ENCODE results near the gene LACC1. TPM values are rescaled to one million over a fixed set of nuclear protein-coding genes. Genes with fewer than 3 reads are reported as not detected.

The LACC1 gene
- total RNA-seq, 1 donor from 2014 or later = 10.3 TPM

DNA sequence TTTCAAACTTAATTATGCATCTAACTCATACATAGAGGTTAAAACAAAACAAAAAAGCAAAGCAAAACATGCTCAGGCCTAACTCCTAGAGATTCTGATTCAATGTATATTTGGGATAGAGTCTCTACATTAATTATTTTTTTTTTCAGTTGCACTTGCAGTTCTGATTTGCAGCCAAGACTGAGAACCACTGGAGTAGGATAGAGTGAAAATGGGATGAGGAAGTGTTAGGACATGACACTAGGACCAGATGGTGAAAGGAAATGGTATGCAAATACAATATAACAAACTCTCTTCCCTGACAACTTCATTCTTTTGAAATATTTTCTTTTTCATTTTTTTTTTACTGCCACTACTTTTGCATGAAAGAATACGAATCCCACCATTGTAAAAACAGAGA lies 1.9 kb upstream of the LACC1 start:
- H3K36me3 ChIP-seq = no peaks in the 10 kb centered on the region
- TF ChIP-seq, protein P1, sequence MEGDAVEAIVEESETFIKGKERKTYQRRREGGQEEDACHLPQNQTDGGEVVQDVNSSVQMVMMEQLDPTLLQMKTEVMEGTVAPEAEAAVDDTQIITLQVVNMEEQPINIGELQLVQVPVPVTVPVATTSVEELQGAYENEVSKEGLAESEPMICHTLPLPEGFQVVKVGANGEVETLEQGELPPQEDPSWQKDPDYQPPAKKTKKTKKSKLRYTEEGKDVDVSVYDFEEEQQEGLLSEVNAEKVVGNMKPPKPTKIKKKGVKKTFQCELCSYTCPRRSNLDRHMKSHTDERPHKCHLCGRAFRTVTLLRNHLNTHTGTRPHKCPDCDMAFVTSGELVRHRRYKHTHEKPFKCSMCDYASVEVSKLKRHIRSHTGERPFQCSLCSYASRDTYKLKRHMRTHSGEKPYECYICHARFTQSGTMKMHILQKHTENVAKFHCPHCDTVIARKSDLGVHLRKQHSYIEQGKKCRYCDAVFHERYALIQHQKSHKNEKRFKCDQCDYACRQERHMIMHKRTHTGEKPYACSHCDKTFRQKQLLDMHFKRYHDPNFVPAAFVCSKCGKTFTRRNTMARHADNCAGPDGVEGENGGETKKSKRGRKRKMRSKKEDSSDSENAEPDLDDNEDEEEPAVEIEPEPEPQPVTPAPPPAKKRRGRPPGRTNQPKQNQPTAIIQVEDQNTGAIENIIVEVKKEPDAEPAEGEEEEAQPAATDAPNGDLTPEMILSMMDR (IDR thresholded peaks at IDR 0.05) = no peak
- no peaks in the 10 kb centered on the region for H3K9me3 ChIP-seq
- no peak overlapping the region for H3K27ac ChIP-seq
- no peaks in the 10 kb centered on the region for H3K27me3 ChIP-seq
- DNase-seq (no peak), ATAC-seq (no peak)
- H3K4me1 ChIP-seq = peaks cover 7% of the 10 kb centered on the region
- H3K4me3 ChIP-seq = no peak overlapping the region
- intact Hi-C loops (cut with DNase I) = no loop called here

DNA sequence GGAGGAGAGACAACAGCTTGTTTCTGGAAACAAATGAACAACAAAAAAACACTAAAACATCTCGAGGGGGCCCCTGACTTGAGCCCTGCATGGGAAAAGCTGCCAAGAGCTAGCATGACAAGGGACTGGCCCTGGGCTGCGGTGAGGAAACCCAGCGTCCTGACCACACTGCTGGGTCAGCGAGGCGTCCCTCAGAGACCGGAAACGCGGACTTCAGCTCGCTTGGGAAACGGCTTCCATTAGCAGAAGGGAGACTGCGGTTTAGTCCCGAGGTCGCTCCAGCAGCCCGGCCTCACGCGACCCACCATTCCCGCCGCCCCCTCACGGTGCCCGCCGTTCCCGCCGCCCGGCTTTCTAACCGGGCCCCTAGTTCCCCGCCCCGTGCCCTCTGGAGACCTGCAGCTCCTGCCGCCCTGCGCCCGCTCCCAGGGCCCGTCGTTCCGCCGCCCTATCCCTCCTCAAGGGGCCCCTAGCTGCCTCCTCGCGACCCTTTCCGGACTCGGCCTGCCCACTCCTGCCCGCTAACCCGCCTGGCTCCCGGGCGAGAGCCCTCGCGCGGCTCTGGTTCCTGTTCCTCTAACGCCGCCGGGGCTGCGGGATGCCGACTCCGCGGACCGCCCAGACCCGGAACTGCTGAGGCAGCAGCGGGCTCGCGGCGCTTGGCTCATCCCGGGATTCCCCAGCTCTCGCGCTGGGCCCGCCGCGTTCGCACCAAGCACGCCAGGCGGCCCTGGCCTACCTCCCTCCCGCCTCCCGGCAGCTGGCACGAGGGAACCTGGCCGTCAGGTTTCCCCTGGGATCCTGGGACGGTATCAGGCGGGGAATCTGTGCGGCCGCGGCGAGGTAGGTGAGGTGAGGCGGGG lies 581 bp upstream of the LACC1 start, which contains the start of gene CCDC122:
CCDC122 (minus strand) TSS at position 849 of the 863 bp plus-strand sequence. CDS start 10,364 bp downstream, outside the sequence.
- TF ChIP-seq, protein P1 (IDR thresholded peaks at IDR 0.05) = no peak
- Histone ChIP-seq H3K36me3 (no peaks in the 10 kb centered on the region), H3K9me3 (no peaks in the 10 kb centered on the region), H3K4me1 (peaks cover 7% of the 10 kb centered on the region), H3K4me3 (peak within 1 kb of the TSS; percentile 78), H3K27ac (peak within 1 kb of the TSS; percentile 97), H3K27me3 (no peaks in the 10 kb centered on the region)
- intact Hi-C loops (cut with DNase I) = no loop called here
- DNase-seq (peak; percentile 94), ATAC-seq (peak; percentile 94)

DNA sequence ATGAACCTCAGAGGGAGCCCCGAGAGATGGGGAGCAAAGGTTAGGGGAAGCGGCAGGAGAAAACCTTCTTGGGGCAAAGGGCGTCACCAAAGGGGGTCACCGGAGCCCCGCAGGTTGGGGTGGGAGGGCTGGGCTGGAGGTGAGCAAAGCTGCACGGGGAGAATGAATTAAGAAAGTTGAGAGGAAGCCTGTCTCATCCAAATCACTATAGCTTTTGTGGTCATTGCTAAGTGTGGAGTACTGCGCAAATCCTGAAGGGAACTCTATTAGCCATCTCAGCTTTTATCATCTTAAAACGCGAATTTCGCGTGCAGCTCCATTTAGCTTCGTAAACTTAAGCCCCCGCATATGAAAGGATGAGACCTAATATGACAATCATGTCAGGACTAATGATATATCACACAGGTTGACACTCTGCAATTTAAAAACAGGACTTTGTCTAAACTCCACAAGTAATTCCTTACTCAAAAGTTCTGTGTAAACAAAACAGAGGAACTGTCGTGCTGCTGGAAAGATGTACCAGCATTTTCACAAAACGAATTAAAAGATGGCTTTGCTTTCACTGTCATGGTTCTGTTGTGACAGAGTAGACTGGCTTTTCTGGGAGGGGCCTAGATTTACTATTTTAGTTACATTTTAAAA lies 631 bp downstream of the LACC1 start:
- ATAC-seq = no peak
- Histone ChIP-seq H3K36me3 (no peaks in the 10 kb centered on the region), H3K9me3 (no peaks in the 10 kb centered on the region), H3K27me3 (no peaks in the 10 kb centered on the region), H3K4me1 (peaks cover 7% of the 10 kb centered on the region), H3K27ac (peak overlapping the region; percentile 97), H3K4me3 (peak overlapping the region; percentile 78)
- intact Hi-C loops (cut with DNase I) = no loop called here
- no peak for DNase-seq
- TF ChIP-seq, protein P1 (IDR thresholded peaks at IDR 0.05) = no peak

DNA sequence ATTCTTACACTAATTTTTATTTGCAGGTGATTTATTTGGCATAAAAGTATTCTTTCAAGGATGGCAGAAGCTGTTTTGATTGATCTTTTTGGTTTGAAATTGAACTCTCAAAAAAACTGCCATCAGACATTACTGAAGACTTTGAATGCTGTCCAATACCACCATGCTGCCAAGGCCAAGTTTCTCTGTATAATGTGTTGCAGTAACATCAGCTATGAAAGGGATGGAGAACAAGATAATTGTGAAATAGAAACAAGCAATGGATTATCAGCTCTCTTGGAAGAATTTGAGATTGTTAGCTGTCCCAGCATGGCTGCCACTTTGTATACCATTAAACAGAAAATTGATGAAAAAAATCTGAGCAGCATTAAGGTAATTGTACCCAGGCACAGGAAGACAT lies 1.2 kb downstream of the LACC1 start:
- DNase-seq = no peak

DNA sequence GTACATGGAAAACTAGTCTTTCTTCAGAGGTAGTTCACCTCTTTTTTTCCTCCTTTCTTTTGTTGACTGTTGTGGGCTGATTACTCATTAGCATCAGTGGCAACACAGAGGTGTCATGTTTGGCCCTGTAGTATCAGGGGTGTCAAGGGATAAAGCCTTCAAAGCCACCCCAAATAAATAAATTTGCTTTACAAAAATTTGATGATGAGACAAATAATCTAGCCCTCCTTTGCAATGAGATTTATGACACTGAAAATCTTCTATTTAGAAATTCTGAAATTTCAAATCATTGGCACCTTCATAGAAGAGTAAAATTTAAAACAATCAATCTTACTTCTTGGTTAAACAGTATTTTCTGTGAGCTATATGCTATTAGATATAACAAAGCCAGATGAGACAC lies 1.9 kb downstream of the LACC1 start:
- intact Hi-C loops (cut with DNase I) = no loop called here
- DNase-seq (no peak), ATAC-seq (no peak)
- Histone ChIP-seq H3K9me3 (no peaks in the 10 kb centered on the region), H3K4me1 (peaks cover 7% of the 10 kb centered on the region), H3K36me3 (no peaks in the 10 kb centered on the region), H3K27me3 (no peaks in the 10 kb centered on the region), H3K4me3 (no peak overlapping the region), H3K27ac (no peak overlapping the region)
- TF ChIP-seq, protein P1 (IDR thresholded peaks at IDR 0.05) = no peak

More for the DNA sequence above, 1.2 kb downstream of the LACC1 start:
- no peak overlapping the region for H3K4me3 ChIP-seq
- peaks cover 7% of the 10 kb centered on the region for H3K4me1 ChIP-seq
- H3K36me3 ChIP-seq = no peaks in the 10 kb centered on the region
- H3K27me3 ChIP-seq = no peaks in the 10 kb centered on the region
- no peaks in the 10 kb centered on the region for H3K9me3 ChIP-seq
- intact Hi-C loops (cut with DNase I) = no loop called here
- TF ChIP-seq, protein P1 (IDR thresholded peaks at IDR 0.05) = no peak
- H3K27ac ChIP-seq = no peak overlapping the region
- ATAC-seq = no peak
